Stimulated activated CD8-positive, alpha-beta memory T cell treated with anti-CD3 and anti-CD28 coated beads, Interleukin-12 subunit alpha, Interleukin-12 subunit beta, amount 100 ng/mL, for 1 hour (primary cell): ENCODE data around the gene ZNF430.
"Not testable (repeated sequence)": the region's sequence is repeated elsewhere in the genome, so short reads cannot be mapped to it uniquely, and the experiment has no call there.

Experiments used
- DNase-seq: peaks from one replicate; pipeline ENCODE4 v3.0.0-alpha.2; 2020; ENCODE audit warnings: low read depth

Gene ZNF430

GRCh38 chr19:21020298-21021227, at the start of gene ZNF430:
ZNF430 (plus strand) TSS chr19:21020657; CDS start chr19:21020801, 144 bp downstream.
- DNase-seq: peak; percentile 90

- not testable (repeated sequence) for DNase-seq
Observed at GRCh38 chr19:20992788-20993187, 27.7 kb upstream of the ZNF430 start.

GRCh38 chr19:20999731-21000352, 20.6 kb upstream of the ZNF430 start:
- DNase-seq: peak; percentile 74

- DNase-seq: not testable (repeated sequence)
Observed at GRCh38 chr19:21021238-21021637, 781 bp downstream of the ZNF430 start.

- no peak for DNase-seq
Observed at GRCh38 chr19:21022996-21023395, 2.5 kb downstream of the ZNF430 start.

- no peak for DNase-seq
Observed at GRCh38 chr19:21023901-21024300, 3.4 kb downstream of the ZNF430 start.

- DNase-seq: no peak
Observed at GRCh38 chr19:21028969-21029268, 8.5 kb downstream of the ZNF430 start.

- no peak for DNase-seq
Observed at GRCh38 chr19:21045028-21045427, 24.6 kb downstream of the ZNF430 start.

- DNase-seq: no peak
Observed at GRCh38 chr19:21046489-21046888, 26.0 kb downstream of the ZNF430 start.

GRCh38 chr19:21047716-21048115, 27.3 kb downstream of the ZNF430 start:
- DNase-seq: no peak

- DNase-seq: no peak
Observed at GRCh38 chr19:21052902-21053301, 32.4 kb downstream of the ZNF430 start.

- no peak for DNase-seq
Observed at GRCh38 chr19:21065336-21065735, 44.9 kb downstream of the ZNF430 start.

- DNase-seq: peak; percentile 72
Observed at GRCh38 chr19:21082011-21082975, 61.8 kb downstream of the ZNF430 start, which contains the start of gene ZNF714. ZNF714 (plus strand) TSS chr19:21082203; CDS start chr19:21098269, 16,066 bp downstream.

GRCh38 chr19:21084343-21084742, 63.9 kb downstream of the ZNF430 start:
- no peak for DNase-seq

- DNase-seq: no peak
Observed at GRCh38 chr19:21087871-21088270, 67.4 kb downstream of the ZNF430 start.

- no peak for DNase-seq
Observed at GRCh38 chr19:21092109-21092508, 71.7 kb downstream of the ZNF430 start.

- DNase-seq: no peak
Observed at GRCh38 chr19:21094347-21095025, 74.0 kb downstream of the ZNF430 start.

- no peak for DNase-seq
Observed at GRCh38 chr19:21098291-21098690, 77.8 kb downstream of the ZNF430 start.

GRCh38 chr19:21101521-21102242, 81.2 kb downstream of the ZNF430 start:
- no peak for DNase-seq

- DNase-seq: no peak
Observed at GRCh38 chr19:21109116-21109515, 88.7 kb downstream of the ZNF430 start.
